NCI-H2107 treated with DMSO at 0.1 percent for 48 hours (cell line): ENCODE data around the gene OR2A1.
"Not testable (repeated sequence)": the region's sequence is repeated elsewhere in the genome, so short reads cannot be mapped to it uniquely, and the experiment has no call there.

Experiments
- DNase-seq: peaks from one replicate; lab custom pipeline; 2025; ENCODE audit not compliant: unreplicated experiment; lab: John Stamatoyannopoulos, UW

OR2A1 gene

GRCh38 chr7:144311872-144312469 is at the start of gene OR2A1:
Gene OR2A1 (plus strand): TSS chr7:144312419. CDS start chr7:144318125, 5,706 bp downstream.
- DNase-seq = not testable (repeated sequence)

- DNase-seq = not testable (repeated sequence)
These were observed 47.5 kb upstream of the OR2A1 start, which contains the start of gene OR2A7 for GRCh38 chr7:144264692-144265091. Gene OR2A7 (minus strand): TSS chr7:144264792. CDS start chr7:144259628, 5,164 bp downstream.

GRCh38 chr7:144269188-144269587 is 43.0 kb upstream of the OR2A1 start, which contains the start of gene CTAGE8:
Gene CTAGE8 (minus strand): TSS chr7:144269288. CDS start chr7:144269250, 38 bp downstream.
- not testable (repeated sequence) for DNase-seq

- not testable (repeated sequence) for DNase-seq
These were observed 36.9 kb upstream of the OR2A1 start for GRCh38 chr7:144275281-144275680.

- DNase-seq = not testable (repeated sequence)
These were observed 32.2 kb upstream of the OR2A1 start for GRCh38 chr7:144280010-144280409.

GRCh38 chr7:144281981-144282380 is 30.2 kb upstream of the OR2A1 start:
- DNase-seq = not testable (repeated sequence)

GRCh38 chr7:144282490-144282889 is 29.7 kb upstream of the OR2A1 start:
- not testable (repeated sequence) for DNase-seq

GRCh38 chr7:144283716-144284115 is 28.5 kb upstream of the OR2A1 start:
- DNase-seq = not testable (repeated sequence)

GRCh38 chr7:144287171-144287784 is 24.9 kb upstream of the OR2A1 start:
- DNase-seq = not testable (repeated sequence)

- DNase-seq = not testable (repeated sequence)
These were observed 20.6 kb upstream of the OR2A1 start for GRCh38 chr7:144291607-144292006.

GRCh38 chr7:144292384-144293161 is 19.6 kb upstream of the OR2A1 start:
- DNase-seq = not testable (repeated sequence)

GRCh38 chr7:144293794-144294499 is 18.3 kb upstream of the OR2A1 start:
- not testable (repeated sequence) for DNase-seq

GRCh38 chr7:144302578-144303303 is 9.5 kb upstream of the OR2A1 start:
- DNase-seq = not testable (repeated sequence)

- not testable (repeated sequence) for DNase-seq
These were observed 8.6 kb upstream of the OR2A1 start for GRCh38 chr7:144303607-144304006.

- DNase-seq = not testable (repeated sequence)
These were observed 7.1 kb upstream of the OR2A1 start for GRCh38 chr7:144305156-144305555.

GRCh38 chr7:144309702-144310101 is 2.5 kb upstream of the OR2A1 start:
- DNase-seq = not testable (repeated sequence)

- not testable (repeated sequence) for DNase-seq
These were observed 1.0 kb upstream of the OR2A1 start for GRCh38 chr7:144311218-144311617.

GRCh38 chr7:144317537-144317936 is 5.3 kb downstream of the OR2A1 start:
- not testable (repeated sequence) for DNase-seq

GRCh38 chr7:144319547-144319946 is 7.3 kb downstream of the OR2A1 start:
- DNase-seq = not testable (repeated sequence)

GRCh38 chr7:144321677-144322206 is 9.5 kb downstream of the OR2A1 start:
- not testable (repeated sequence) for DNase-seq
